ENCODE results near the gene GFI1B.
"Not testable (repeated sequence)": the region's sequence is repeated elsewhere in the genome, so short reads cannot be mapped to it uniquely, and the experiment has no call there.

GFI1B gene

DNA sequence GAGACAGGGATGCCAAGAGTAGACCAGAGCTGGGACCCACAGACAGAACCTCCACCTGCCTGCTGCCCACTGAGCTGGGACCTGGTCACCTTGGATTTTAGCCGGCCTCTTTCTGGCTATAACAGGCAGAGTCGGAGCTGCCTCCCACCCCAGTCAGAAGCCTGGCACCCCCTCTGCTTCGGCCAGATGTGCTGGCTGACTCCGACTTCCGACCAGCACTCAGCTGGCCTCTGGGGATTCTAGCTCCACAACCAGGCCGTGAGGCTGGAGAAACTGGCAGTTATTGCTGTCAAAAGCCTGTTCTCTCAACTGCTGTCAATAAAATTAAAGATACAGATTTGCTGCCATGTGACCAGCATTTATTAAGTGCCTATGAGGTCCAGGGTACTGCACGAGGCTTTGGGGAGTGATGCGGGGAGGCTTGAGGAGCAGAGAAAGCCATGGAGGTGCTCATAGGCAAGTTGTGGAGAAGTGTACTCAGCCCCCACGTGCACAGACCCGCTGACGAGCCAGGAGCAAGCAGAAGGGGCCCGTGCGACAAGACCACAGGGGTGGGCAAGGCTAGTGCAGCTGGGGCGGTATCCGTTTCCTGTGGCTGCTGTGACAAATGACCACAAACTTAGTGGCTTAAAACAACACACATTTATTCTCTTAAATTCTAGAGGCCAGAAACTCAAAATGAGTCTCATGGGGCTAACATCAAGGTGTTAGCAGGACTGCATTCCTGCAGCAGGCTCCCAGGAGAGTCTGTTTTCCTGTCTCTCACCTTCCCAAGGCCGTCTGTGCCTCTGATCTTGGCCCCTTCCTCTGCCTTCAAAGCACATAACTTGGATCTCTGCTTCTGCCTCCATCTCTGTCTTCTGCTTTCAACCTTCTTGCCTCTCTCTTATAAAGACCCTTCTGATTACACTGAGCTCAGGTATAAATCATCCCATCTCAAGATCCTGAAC, 13.1 kb downstream of the GFI1B start:
- no peak for DNase-seq (ENCODE audit: low read depth)

DNA sequence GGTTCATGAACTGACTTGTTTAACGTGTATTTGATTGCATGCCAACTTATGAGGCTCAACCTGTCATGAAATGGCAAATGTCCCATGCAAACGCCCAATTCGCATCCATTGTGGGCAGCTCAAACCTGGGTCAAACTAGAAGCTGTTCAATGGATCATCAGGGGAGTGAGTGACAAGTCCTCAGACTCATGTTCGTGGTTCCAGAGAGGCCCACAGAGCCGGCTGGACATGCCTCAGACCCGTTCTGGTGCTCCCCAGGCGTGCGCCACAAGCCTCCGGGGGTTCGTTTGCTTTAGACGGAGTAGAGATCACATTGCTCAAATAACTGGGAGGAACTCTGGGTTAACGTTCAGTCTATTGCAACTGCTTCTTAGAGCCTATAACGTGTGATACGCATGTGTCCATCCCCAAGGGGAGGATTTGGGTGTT, 15.0 kb downstream of the GFI1B start:
- no peak for DNase-seq (ENCODE audit: low read depth)

- DNase-seq (ENCODE audit: low read depth), result no peak
These were observed 16.1 kb downstream of the GFI1B start for GRCh38 chr9:132994410-132995120.

DNA sequence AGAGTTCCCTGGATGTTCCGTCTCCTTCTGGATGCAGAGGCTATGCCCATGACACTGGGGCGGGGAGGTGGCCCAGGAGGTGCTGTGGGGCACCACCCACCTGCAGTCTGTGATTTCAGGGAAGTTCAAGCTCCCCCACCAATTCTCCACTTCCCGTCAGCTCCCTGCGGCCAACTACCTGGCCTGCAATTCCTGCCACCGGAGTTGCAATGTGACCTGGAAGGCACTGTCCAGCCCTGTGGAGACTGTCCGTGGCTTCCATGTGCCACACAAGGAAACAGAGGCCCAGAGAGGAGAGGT, 16.6 kb downstream of the GFI1B start:
- DNase-seq (ENCODE audit: low read depth), result no peak

DNA sequence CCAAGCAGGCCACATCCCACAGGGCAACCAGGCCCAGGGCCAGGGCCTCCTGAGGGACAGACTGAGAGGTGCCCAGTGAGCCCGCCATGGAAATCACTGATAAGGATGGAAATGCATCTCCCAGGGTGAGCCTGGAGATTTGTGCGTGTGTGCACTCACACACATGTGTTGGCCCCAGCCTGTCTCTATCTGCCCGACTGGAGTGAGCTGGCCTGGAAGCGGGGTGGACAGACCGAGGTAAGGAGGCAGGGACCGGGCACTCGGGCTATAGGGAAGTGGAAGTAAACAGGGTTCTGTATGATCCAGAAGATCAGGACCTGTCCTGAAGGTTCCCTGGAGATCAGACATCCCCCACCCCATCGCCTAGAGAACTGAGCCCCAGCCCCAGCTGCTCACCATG, 17.4 kb downstream of the GFI1B start:
- no peak for DNase-seq (ENCODE audit: low read depth)

- no peak for DNase-seq (ENCODE audit: low read depth)
These were observed 18.0 kb downstream of the GFI1B start for GRCh38 chr9:132996526-132996925.

DNA sequence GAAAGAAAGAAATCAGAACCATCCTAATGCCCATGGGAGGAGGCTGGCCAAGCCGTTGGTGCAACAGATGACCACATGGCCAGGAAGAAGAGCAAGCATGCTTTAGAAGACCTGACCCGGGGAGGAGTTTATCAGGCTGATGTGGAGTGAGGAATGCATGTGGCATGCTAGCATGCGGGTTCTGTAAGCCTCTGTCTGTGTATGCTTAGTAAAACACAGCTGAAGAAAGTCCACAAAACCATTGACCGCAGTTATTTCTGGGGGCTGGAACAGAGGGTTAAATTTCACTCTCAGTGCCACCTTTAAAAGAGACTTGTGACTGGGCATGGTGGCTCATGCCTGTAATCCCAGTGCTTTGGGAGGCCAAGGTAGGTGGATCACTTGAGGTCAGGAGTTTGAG, 19.1 kb downstream of the GFI1B start:
- no peak for DNase-seq (ENCODE audit: low read depth)

DNA sequence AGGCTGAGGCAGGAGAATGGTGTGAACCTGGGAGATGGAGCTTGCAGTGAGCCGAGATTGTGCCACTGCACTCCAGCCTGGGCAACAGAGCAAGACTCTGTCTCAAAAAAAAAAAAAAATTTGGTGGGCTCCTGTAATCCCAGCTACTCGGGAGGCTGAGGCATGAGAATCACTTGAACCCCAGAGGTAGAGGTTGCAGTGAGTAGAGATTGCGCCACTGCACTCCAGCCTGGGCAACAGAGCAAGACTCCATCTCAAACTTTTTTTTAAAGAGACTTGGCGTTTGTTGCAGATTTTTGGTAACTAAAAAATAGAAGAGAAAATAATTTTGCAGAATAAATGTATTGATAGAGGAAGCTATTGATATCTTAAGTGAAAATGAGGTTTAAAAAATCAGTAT, 19.7 kb downstream of the GFI1B start:
- not testable (repeated sequence) for DNase-seq (ENCODE audit: low read depth)

DNA sequence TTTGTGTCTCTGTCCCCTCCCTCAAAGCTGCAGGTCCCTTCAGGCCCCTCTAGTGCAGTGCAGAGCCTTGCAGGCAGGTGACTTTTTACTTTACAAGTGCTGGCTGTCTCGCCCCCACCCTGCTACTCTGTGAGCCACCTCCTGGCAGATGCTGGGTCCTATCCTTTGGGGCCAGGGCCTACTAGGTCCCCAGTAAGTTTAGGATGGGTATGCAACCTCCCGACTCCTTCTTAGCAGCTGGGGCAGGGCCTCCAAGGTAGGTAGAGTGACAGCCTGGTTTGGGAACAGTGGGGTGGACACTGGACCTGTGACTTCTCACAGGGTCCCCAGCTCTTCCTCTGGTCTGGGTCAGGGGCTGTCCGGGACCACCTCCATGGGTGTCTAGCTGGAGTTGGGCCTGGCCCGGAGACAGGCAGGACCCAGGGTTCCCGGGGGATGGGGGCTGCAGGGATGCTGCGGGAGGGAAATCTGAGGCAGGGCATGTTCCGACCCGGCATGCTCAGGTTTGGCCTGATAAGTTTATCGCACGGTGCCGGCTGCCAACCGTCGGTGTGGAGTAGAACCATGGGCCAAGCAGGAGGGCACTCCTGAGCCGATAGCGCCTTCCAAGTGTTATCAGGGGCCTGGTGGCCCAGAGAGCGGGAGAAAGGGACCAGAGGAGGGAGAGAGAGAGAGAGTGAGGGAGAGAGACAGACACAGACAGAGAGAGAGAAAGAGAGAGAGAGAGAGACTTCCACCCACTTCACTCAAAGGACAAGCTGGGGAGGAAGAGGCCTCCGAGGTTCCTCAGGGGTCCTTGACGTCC, 20.5 kb downstream of the GFI1B start:
- no peak for DNase-seq (ENCODE audit: low read depth)

- DNase-seq (ENCODE audit: low read depth), result no peak
These were observed 23.9 kb downstream of the GFI1B start for GRCh38 chr9:133002147-133003070.

DNA sequence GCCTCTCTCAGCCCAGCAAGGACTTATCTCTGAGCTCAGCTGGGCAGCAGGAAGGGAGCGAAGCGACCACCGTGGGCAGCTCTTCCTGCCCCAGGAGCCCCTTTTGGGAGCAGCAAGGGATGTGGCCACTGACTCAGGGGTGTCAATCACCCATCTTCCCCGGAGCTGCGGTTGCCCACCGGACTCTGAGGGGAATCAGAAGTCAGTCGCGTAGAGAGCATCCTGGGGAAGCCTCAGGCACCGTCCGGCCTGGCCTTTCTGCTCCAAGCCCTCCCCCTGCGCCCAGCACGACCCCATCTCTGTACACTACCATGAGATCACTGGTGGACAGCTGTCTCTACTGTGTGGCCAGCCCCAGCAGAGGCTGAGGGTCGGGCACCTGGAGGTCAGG, 24.6 kb downstream of the GFI1B start:
- DNase-seq (ENCODE audit: low read depth), result no peak

DNA sequence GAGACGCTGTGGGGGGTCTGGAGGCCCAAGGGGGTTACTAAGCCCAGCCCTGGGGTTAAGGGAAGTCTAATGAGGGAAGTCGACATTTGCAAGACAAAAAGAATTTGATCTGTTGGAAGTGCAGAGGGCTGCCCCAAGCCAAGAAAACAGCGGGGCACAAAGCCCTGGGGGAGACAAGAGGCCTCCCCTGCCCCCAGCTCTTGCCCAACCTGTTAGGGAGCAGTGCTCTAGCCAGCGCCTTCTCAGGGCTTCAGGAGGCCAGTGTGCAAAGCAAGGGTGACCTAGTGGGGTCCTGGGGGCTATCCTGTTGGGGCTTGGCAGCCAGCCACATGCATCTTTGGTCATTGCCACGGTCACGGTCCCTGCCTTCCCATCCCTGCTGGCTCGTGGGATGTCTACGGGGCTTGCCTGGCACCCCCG, 25.2 kb downstream of the GFI1B start:
- no peak for DNase-seq (ENCODE audit: low read depth)

- no peak for DNase-seq (ENCODE audit: low read depth)
These were observed 25.9 kb downstream of the GFI1B start for GRCh38 chr9:133004091-133004998.

DNA sequence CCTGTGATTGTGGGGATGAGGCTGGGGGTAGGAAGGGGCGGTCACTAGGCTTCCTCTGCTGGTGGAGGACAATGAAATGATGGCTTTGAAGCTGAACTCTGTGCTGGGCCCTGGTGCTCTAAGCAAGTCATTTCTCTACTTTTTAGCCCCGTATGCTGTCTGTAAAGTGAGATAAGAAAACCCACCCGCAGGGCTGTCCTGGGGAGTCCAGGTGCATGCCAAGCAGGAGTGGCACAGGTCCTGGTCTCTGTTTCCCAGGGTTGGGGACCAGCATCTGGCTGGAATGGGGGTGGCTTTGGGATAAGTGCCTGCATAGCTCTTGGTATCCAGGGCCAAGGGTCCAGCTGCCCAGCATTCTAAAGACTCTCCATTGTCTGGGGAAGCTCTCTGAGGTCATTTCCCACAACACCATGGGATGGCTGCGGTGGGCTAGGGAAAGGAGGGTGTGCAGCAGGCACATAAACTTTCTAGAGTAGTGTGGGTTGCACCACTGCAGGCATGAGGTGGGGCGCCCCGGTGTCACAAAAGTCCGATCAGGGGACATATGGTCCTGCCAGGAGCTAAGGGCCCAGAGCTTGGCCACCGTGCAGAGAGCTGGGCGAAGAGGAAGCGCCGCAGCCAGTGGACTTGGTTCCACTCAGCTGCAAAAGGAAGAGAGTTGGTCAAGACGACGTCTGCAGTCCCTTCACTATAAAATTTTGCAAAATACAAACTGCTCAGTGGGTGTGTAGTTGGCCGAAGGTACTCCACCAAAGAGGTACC, 26.7 kb downstream of the GFI1B start:
- DNase-seq (ENCODE audit: low read depth), result no peak

DNA sequence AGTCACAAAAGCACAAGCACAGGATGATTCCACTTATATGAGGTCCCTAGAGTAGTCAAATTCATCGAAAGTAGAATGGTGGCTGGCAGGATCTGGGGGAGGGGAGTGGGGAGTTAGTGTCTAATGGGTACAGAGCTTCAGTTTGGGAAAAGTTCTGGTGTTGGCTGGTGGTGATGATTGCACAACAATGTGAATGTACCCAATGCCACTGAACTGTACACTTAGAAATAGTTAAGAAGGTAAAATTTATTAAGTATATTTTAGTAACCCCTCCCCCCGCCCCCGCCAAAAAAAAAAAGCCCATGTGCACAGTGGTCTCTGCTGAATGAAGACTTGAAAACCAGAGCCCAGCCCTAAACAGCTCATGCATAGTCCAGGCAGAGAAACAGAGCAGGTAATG, 27.5 kb downstream of the GFI1B start:
- no peak for DNase-seq (ENCODE audit: low read depth)

- no peak for DNase-seq (ENCODE audit: low read depth)
These were observed 28.3 kb downstream of the GFI1B start for GRCh38 chr9:133006731-133007352.

DNA sequence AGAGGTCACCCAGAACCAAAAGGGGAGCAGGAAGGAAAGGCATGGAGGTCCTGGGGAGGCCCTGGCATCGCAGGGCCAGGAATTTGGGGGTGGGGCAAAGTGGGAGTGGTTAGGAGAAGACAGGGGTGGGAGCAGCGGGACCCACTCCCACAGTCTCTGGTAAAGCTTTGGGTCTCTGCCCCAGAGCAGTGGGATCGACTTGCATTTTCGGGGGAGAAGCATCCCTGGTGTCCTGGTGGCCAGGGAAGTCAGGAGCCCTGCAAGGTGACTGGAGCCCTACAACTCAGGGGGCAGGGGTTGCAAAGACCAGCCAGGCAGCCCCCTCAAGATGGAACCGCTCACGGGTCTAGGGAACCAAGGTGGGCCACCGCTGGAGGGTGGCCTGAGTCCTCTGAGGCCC, 29.9 kb downstream of the GFI1B start:
- no peak for DNase-seq (ENCODE audit: low read depth)

DNA sequence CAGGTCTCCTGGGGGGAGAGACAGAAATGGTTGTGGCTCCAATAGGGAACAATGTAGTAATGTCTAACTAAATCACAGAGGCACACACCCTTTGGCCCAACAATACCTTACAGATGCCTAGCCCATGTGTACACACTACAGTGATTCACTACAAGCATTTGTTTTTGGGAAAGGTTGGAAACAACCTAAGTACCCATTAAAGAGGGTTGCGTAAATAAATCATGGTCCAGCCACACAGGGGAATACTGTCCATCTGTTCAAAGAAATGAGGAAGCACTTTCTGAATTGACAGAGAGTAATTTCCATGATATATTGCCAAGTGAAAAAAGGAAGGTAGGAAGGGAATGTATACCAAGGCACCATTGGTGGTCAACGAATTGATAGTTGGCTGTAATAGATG, 30.3 kb downstream of the GFI1B start:
- DNase-seq (ENCODE audit: low read depth), result no peak

DNA sequence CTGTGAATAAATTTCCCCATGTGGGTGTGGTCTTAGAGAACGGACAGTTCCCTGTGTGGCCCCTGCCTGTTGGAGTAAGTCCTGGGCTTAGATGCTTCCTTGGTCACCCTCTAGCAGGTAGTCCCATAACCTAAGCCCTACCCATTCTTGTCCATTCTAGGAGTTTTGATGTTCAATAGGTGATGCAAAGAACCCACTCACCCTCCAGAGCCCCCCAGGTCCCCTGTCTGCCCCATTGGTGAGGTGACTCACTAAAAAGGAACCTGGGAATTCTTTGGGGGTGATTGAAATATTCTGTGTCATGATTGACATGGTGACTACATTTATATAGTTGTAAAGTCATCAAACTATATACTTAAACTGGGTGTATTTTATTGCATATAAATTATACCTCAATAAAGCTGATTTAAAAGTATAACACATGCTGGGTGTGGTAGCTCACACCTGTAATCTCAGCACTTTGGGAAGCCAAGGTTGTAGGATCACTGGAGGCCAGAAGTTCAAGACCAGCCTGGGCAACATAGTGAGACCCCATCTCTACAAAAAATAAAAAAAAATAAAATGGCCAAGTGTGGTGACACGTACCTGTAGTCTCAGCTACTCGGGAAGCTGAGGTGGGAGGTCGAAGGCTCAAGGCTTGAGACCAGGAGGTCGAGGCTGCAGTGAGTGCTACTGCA, 31.6 kb downstream of the GFI1B start:
- no peak for DNase-seq (ENCODE audit: low read depth)
